Femur (tissue), 1 donor: ENCODE data around the gene LUC7L2.
"Not testable (repeated sequence)": the region's sequence is repeated elsewhere in the genome, so short reads cannot be mapped to it uniquely, and the experiment has no call there.

Experiments
- DNase-seq: peaks from one replicate; pipeline ENCODE4 v3.0.0-alpha.2; 2017

LUC7L2 gene

DNA sequence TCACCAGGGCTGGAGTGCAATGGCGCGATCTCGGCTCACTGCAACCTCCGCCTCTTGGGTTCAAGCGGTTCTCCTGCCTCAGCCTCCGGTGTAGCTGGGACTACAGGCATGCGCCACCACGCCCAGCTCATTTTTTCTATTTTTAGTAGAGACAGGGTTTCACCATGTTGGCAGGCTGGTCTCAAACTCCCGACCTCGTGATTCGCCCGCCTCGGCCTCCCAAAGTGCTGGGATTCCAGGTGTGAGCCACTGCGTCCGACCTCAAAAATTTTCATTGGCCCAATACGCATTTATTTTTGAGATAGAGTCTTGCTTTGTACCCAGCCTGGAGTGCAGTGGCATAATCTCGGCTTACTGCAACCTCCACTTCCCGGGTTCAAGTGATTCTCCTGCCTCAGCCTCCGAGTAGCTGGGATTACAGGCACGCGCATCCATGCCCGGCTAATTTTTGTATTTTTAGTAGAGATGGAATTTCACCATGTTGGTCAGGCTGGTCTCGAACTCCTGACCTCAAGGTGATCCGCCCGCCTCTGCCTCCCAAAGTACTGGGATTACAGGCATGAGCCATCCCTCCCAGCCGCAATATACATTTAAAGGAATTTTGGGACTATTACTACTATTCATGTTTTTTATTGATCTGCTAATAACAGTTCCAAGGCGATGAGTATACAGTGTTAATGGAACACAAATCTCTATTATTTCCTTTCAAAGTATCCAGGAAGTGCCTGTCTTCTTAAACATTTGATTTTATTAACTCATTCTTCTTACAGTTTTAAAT lies 1.8 kb upstream of the LUC7L2 start:
- not testable (repeated sequence) for DNase-seq

- no peak for DNase-seq
These were observed 941 bp upstream of the LUC7L2 start for GRCh38 chr7:139358541-139359365.

DNA sequence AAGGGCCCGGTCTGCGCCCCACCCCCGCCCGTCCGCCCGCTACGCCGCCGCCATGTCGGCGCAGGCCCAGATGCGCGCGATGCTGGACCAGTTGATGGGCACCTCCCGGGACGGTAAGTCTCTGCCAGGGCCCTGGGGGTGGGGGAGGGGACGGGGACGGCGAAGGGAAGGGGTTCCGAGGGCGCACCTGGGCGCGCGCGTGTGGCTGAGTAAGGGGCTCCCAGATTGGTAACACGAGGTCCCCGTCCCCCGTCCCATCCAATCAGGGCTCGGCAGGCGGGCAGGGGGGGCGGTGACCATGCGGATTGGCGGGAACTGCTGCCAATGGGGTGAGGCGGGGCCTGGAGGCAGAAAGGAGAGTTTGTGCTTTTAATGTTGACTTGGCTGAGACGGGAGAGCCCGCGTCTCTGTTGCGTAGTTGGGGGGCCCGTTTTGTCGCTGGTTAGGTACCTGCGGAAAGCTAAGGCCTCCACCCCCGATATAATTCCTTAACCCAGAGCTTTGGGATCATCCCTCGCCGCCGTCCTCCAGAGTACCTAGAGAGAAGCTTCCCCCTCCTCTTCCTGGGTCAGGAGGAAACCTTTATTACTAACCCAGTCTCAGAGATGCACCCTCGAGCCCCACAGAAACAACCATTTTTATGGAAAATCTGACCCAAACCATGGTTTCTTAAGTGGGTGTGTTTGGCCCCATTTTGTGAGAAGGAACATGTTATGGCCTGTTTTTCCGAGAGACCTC lies 685 bp downstream of the LUC7L2 start:
- peak; percentile 99 for DNase-seq

DNA sequence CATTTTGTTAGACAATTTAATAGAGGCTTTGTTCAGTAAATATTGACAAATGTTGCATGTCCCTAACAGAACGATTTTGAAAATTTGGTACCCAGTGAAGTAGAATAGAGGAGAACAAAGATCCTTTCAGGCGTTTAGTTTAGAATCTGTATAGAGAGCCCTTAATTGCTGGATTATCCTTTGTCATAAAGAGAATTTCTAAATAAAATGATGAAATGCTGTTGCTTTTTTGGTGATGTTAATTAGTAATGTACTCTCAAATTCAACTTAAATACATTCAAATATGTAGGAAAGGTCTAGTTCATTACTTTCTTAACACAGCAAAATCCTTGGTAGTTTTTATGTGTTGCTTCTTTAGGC lies 1.2 kb downstream of the LUC7L2 start:
- DNase-seq = no peak

- DNase-seq = no peak
These were observed 1.8 kb downstream of the LUC7L2 start for GRCh38 chr7:139361523-139361922.

GRCh38 chr7:139362302-139362701 lies 2.6 kb downstream of the LUC7L2 start:
- no peak for DNase-seq

DNA sequence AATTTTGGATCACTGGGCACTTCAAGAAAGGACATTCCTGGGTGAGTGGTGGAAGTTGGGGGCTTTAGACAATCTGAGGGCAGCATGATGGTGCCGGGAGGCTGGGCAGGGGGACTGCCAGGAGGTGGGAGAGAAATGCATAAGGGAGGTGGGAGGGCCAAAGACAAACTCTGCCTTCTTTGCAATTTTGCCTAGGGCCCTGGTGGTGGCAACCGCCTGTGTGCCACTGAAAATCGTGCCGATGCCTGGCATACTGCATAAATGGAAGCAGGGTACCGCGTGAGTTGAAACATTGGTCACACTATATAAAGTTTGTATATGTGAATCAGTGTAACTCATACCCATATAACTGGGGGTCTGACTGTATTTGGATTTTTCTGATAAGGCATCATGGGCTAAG lies 3.3 kb downstream of the LUC7L2 start:
- DNase-seq = no peak

GRCh38 chr7:139365336-139365735 lies 5.6 kb downstream of the LUC7L2 start:
- DNase-seq = no peak

DNA sequence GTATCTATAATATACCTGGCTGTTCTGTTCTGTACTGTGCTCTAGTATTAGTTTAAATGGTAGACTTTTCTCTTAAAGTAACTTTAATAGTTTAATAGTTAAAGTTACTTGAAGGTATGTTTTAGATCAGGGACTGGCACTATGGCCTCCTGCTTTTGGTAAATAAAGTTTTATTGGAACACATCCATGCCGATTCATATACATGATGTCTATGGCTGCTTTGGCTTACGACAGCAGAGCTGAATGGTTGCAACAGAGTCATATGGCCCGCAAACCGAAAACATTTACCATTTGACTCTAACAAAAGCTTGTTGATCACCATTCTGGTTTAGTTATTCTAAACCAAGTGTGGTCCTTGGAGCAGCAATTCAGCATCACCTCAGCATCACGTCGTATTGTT lies 6.7 kb downstream of the LUC7L2 start:
- no peak for DNase-seq

DNA sequence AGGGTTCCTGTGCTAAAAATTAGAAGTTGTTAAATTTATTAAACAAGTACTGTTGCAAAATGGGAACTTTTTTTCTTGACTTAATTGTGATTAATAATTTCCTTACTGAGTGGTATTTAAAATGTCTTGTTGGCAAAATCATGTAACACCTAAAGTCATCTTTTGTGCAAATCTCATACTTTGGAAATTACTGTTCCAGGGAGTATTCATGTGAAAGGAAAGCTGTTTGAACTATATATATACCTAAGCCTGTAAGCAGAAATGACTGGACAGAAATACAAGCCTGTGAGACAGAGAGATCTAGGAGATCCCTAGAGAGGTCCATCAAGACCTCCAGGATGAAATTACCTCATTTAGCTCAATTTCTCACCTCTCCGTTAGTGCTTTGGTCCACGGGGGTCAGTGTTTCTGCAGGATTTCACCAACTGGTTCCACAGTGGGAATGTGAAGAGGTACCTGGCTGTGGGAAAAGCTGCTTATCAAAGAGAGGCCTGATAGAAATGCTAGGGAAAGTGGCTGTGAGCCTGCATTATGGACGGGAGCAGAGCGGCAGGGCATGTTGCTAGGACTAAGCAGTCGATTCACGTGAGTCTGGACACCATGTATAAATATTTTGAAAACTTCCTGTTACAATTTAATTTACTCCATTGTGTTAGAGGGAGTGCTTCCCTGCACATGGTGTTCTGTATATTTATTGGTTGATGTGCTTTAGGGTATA lies 7.9 kb downstream of the LUC7L2 start:
- DNase-seq = no peak

DNA sequence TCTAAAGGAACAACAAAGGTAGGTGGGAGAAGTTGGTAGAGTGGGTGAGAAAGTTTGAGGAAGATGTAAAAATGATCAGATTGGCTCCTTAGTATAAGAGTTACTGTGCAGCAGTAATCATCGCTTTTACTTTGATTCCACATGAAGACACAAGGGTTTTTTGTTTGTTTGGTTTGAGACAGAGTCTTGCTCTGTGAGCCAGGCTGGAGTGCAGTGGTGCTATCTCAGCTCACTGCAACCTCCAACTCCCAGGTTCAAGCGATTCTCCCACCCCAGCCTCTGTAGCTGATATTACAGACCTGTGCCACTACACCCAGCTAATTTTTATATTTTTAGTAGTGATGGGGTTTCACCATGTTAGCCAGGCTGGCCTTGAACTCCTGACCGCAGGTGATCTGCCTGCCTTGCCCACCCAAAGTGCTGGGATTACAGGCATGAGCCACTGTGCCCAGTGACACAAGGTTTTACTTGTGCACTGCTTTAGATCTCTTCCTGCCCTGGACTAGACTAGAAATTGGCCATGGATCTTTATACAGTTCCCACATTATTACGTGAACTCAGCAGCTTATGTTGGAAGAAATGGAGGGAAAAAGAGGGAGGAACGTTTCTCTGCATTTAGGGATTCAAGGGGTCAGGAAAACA lies 10.7 kb downstream of the LUC7L2 start:
- DNase-seq = no peak

- DNase-seq = no peak
These were observed 11.2 kb downstream of the LUC7L2 start for GRCh38 chr7:139370943-139371313.

DNA sequence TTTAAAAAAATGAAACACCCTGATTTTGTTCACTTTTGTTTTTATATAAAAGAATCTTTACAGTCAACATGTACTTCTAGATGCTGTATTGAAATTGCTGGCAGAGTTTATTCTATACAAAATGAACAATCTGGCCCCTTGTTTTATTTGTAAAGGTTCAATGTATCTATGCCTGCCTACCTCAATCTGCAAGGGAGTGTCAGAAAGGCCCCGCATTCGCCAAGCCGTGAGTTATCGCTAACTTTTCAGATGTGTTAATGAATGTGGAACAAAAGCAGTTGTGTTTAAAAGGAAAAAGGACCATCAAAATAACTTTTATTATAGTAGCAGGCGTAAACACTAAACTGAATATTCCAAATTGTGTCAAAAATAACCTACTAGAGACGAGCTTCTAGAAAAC lies 14.6 kb downstream of the LUC7L2 start:
- DNase-seq = no peak

- DNase-seq = no peak
These were observed 22.7 kb downstream of the LUC7L2 start for GRCh38 chr7:139382439-139382838.

DNA sequence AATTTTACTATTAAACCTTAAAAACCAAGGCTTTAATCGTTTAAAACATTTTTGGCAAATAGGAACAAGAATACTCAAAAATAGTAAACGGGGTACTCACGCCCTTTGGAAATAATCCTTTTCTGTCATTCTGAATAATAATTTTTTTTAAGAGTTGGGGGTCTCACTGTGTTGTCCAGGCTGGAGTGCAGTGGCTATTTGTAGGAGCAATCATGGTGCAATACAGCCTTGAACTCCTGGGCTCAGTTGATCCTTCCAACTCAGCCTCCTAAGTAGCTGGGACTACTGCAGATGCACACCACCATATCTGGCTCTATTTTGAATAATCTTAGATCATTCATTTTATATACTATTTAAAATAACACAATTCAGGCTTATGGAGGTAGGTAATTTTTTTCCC lies 24.9 kb downstream of the LUC7L2 start:
- DNase-seq = no peak

DNA sequence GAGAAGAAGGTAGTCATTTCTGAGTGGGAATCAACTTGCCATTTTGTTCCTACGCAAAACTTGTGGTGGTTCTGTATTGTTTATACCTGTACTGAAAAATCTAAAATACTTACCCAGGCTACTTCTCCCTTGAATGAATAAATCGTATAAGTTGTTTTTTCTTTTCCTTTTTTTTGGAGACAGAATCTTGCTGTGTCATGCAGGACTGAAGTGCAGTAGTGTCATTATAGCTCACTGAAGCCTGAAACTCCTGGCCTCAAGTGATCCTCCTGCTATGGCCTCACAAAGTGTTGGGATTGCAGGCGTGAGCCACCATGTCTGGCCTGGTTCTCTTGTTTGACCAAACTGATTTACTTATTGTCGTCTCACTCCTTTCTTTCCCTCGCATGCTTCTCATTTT lies 27.9 kb downstream of the LUC7L2 start:
- DNase-seq = no peak

GRCh38 chr7:139389091-139389490 lies 29.4 kb downstream of the LUC7L2 start:
- no peak for DNase-seq

DNA sequence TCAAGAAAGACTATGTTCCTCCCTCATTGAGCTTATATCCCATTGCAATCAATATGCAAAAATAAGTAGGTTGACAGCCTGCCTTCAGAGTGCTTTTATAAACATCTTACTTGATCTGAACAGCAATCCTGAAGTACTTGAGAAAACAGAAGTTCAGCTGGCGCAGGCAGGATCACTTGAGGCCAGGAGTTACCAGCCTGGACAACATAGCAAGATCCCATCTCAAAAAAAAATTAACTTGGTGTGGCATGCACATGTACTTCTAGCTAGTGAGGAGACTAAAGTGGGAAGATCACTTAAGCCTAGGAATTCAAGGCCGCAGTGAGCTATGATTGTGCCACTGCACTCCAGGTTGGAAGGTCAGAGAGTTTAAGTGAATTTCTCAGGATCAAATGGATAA lies 30.1 kb downstream of the LUC7L2 start:
- DNase-seq = no peak

- no peak for DNase-seq
These were observed 34.0 kb downstream of the LUC7L2 start for GRCh38 chr7:139393621-139394211.

DNA sequence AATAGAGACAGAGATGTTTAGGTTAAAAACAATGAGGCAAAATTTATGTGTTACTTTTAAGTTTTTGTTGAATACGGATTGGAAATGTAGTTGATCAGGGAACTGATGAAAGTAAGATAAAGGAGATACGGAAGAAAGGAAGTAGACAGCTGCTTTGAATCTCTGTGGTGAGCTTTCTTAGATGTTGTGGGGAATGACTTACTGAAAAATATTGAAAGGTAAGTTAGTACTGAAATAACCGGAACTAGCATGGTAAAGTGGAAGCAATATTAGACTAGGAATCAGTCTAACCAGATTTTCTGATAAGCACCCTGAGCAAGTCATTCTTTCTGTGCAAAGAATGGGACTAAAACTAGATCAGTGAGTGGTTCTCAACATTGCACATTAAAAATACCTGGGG lies 34.8 kb downstream of the LUC7L2 start:
- no peak for DNase-seq

DNA sequence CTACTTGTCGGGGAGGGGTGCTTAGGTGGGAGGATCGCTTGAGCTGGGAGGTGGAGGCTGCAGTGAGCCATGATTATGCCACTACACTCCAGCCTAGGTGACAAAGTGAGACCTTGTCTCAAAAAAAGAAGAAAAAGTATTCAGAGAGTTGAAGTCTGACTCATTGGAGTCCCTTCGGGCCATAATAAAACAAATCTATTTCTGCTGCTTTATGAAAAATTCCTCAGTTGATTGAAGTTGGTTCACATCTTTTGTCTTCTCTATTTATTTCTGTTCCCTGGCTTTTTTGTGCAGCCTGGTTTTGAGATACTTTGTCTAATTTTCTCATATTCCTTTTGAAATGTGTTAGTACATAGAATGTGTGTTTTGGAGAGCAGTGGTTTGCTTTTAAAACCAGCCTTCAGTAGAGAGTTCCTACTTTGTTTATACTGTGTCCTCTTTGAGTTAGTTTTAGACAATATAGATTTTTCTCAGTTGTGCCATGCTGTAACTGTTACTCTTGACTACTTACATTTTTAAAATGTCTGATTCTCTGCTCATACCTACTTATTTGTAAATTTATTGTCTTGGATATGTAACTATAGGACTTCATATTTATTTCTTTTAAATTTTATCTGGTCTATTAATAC lies 36.7 kb downstream of the LUC7L2 start:
- no peak for DNase-seq

- DNase-seq = no peak
These were observed 37.5 kb downstream of the LUC7L2 start for GRCh38 chr7:139397192-139397591.
